HG03378 (cell line): Measurements from ENCODE around the gene IRF4.

Experiments
- ATAC-seq: cut with Tn5 transposase; IDR thresholded peaks from one replicate; pipeline ENCODE4 v1.9.1; 2021; ENCODE audit warnings: mild to moderate bottlenecking, moderate library complexity; ENCODE audit not compliant: unreplicated experiment

The IRF4 gene

GRCh38 chr6:395432-396125 is 4.0 kb downstream of the IRF4 start:
- no peak for ATAC-seq

GRCh38 chr6:396126-396520 is 4.6 kb downstream of the IRF4 start:
- ATAC-seq, result no peak

GRCh38 chr6:397056-397455 is 5.5 kb downstream of the IRF4 start:
- no peak for ATAC-seq

GRCh38 chr6:397604-398003 is 6.1 kb downstream of the IRF4 start:
- ATAC-seq, result no peak

- ATAC-seq, result no peak
Measured at GRCh38 chr6:398065-398464, 6.5 kb downstream of the IRF4 start.

GRCh38 chr6:398558-399078 is 7.1 kb downstream of the IRF4 start:
- no peak for ATAC-seq

- peak; percentile 55 for ATAC-seq
Measured at GRCh38 chr6:399785-400534, 8.4 kb downstream of the IRF4 start.

GRCh38 chr6:400815-401214 is 9.3 kb downstream of the IRF4 start:
- no peak for ATAC-seq

GRCh38 chr6:401239-401993 is 9.9 kb downstream of the IRF4 start:
- ATAC-seq, result no peak

GRCh38 chr6:401994-402640 is 10.6 kb downstream of the IRF4 start:
- no peak for ATAC-seq

GRCh38 chr6:402901-403658 is 11.5 kb downstream of the IRF4 start:
- no peak for ATAC-seq

- ATAC-seq, result no peak
Measured at GRCh38 chr6:403659-404655, 12.4 kb downstream of the IRF4 start.

- no peak for ATAC-seq
Measured at GRCh38 chr6:404685-405423, 13.3 kb downstream of the IRF4 start.

- no peak for ATAC-seq
Measured at GRCh38 chr6:408148-408547, 16.6 kb downstream of the IRF4 start.

GRCh38 chr6:408599-409102 is 17.1 kb downstream of the IRF4 start:
- no peak for ATAC-seq

- ATAC-seq, result no peak
Measured at GRCh38 chr6:409370-409972, 17.9 kb downstream of the IRF4 start.

- no peak for ATAC-seq
Measured at GRCh38 chr6:410555-411395, 19.2 kb downstream of the IRF4 start.
